ENCODE results near the gene NBAS. TPM values are rescaled to one million over a fixed set of nuclear protein-coding genes. Genes with fewer than 3 reads are reported as not detected.
"Not testable (repeated sequence)": the region's sequence is repeated elsewhere in the genome, so short reads cannot be mapped to it uniquely, and the experiment has no call there.

Gene NBAS
- total and polyA plus RNA-seq, 7 experiments from 2014 or later, result 18.6 to 41.6 (median 32.7) TPM

DNA sequence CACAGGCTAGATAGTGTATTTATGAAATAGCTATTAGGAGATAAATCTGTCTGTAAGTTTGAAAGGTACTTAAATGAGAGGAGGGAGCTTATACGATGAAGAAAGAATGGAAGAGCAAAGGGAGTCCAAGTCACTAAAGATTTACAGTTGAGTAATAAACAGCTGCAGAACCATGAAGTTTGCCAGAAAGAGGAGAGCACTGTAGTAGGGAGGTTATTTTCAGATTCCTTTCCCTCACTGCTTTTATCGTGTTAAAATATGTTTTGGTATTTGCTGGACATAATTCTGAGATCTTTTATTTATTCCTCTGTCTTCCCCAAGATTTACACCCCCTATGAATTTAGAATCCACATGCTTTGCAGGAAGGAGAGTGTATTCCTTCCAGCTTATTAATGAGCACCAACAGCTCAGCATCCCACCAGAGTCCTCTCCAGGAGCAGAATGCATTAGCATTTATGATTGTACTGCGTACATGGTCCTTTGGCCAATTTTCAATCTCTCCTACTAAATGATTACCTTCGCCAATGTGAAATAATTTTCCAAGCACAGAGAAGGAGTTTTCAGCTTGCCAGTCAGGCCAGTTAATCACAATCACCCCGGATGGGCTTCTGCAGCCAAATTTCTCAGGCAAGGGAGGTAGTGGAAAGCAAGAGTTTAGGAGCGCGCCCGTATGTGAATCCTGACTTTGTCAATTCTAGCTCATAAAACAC, 297.0 kb downstream of the NBAS start:
- intact Hi-C loops (cut with micrococcal nuclease), result no loop called here
- Histone ChIP-seq H3K36me3 (ENCODE audit: control insufficient read depth in 2 of 3, insufficient read depth in 3 of 3, low read length in 3 of 3) (peaks cover 0 to 6% (median 4%) of the 10 kb centered on the region in 3 experiments), H3K4me1 (ENCODE audit: control insufficient read depth in 2 of 2, insufficient read depth in 2 of 2, low read length in 2 of 2) (no peaks in the 10 kb centered on the region), H3K4me3 (ENCODE audit: low read length) (no peak overlapping the region), H3K9me3 (ENCODE audit: control insufficient read depth in 2 of 3, low read length in 3 of 3) (peaks cover 0 to 6% (median 0%) of the 10 kb centered on the region in 3 experiments), H3K27ac (ENCODE audit: low read depth, low read length) (no peak overlapping the region), H3K27me3 (ENCODE audit: control insufficient read depth in 2 of 2, insufficient read depth in 2 of 2, low read length in 2 of 2) (no peaks in the 10 kb centered on the region)
- no peak for ATAC-seq
- no peaks in the 10 kb centered on the region for H3K27me3 Mint-ChIP-seq
- H3K9me3 Mint-ChIP-seq, result peaks cover 0 to 20% (median 4%) of the 10 kb centered on the region in 11 donors
- H3K4me1 Mint-ChIP-seq, result peaks cover 0 to 1% (median 0%) of the 10 kb centered on the region in 7 donors
- POLR2A ChIA-PET, result no interaction called here
- H3K36me3 Mint-ChIP-seq, result peaks cover 25 to 94% (median 84%) of the 10 kb centered on the region in 5 donors
- no peak overlapping the region for H3K27ac Mint-ChIP-seq
- no peak for DNase-seq
- no peak overlapping the region for H3K4me3 Mint-ChIP-seq
- CTCF ChIA-PET, result no interaction called here

DNA sequence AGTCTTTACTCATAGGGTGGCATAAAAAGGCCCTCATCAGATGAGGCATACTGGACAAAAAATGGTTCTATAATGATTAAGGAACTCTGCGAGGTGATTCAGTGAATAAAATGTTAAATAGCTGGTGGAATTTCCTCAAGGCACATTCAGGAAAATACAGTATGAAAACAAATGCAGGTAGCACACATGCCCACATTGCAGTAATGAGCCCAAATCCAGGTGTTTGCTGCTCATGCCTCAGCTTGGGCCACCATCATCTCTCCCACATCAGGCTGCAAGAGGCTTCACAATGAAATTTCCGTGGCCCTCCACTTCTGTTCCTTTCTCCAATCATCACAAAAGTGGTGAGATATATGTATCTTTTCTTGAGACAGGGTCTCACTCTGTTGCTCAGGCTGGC, 298.3 kb downstream of the NBAS start:
- no peak overlapping the region for H3K27ac ChIP-seq (ENCODE audit: low read depth, low read length)
- no peak overlapping the region for H3K4me3 Mint-ChIP-seq
- peaks cover 0 to 6% (median 4%) of the 10 kb centered on the region in 3 experiments for H3K36me3 ChIP-seq (ENCODE audit: control insufficient read depth in 2 of 3, insufficient read depth in 3 of 3, low read length in 3 of 3)
- no peaks in the 10 kb centered on the region for H3K27me3 Mint-ChIP-seq
- POLR2A ChIA-PET, result no interaction called here
- CTCF ChIA-PET, result no interaction called here
- H3K4me1 Mint-ChIP-seq, result peaks cover 0 to 1% (median 0%) of the 10 kb centered on the region in 7 donors
- H3K27me3 ChIP-seq (ENCODE audit: control insufficient read depth in 2 of 2, insufficient read depth in 2 of 2, low read length in 2 of 2), result no peaks in the 10 kb centered on the region
- H3K9me3 ChIP-seq (ENCODE audit: control insufficient read depth in 2 of 3, low read length in 3 of 3), result peaks cover 0 to 6% (median 0%) of the 10 kb centered on the region in 3 experiments
- no peak overlapping the region for H3K4me3 ChIP-seq (ENCODE audit: low read length)
- H3K9me3 Mint-ChIP-seq, result peaks cover 0 to 30% (median 9%) of the 10 kb centered on the region in 11 donors
- no peaks in the 10 kb centered on the region for H3K4me1 ChIP-seq (ENCODE audit: control insufficient read depth in 2 of 2, insufficient read depth in 2 of 2, low read length in 2 of 2)
- no peak overlapping the region for H3K27ac Mint-ChIP-seq
- no peak for DNase-seq
- intact Hi-C loops (cut with micrococcal nuclease), result no loop called here
- peaks cover 29 to 92% (median 82%) of the 10 kb centered on the region in 5 donors for H3K36me3 Mint-ChIP-seq
- no peak for ATAC-seq

DNA sequence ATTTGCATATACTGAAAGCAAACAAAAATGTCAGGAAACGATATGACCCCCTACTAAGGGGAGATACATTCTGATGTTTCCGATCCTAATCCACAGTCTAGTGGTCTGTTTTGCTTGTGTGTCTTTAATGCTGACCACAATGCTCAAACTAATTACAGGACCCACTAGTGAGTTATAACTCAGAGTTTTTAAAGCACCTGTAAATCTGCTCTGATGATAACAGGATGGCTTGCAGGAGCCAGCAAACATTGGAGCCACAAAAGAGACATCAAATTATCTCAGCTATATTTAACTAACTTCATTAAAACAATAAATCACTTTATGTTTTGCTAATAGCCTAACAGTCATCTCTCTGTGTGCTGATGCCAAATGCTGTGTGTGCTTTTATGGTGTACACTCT, 300.3 kb downstream of the NBAS start:
- Mint-ChIP-seq H3K4me1 (no peaks in the 10 kb centered on the region), H3K9me3 (peaks cover 0 to 30% (median 13%) of the 10 kb centered on the region in 11 donors), H3K27ac (no peak overlapping the region), H3K27me3 (no peaks in the 10 kb centered on the region), H3K4me3 (no peak overlapping the region), H3K36me3 (peaks cover 26 to 86% (median 80%) of the 10 kb centered on the region in 5 donors)
- no peak for ATAC-seq
- Histone ChIP-seq H3K4me3 (ENCODE audit: low read length) (no peak overlapping the region), H3K27ac (ENCODE audit: low read depth, low read length) (no peak overlapping the region), H3K27me3 (ENCODE audit: control insufficient read depth in 2 of 2, insufficient read depth in 2 of 2, low read length in 2 of 2) (no peaks in the 10 kb centered on the region), H3K9me3 (ENCODE audit: control insufficient read depth in 2 of 3, low read length in 3 of 3) (peaks cover 0 to 6% (median 0%) of the 10 kb centered on the region in 3 experiments), H3K36me3 (ENCODE audit: control insufficient read depth in 2 of 3, insufficient read depth in 3 of 3, low read length in 3 of 3) (peaks cover 0 to 6% (median 4%) of the 10 kb centered on the region in 3 experiments), H3K4me1 (ENCODE audit: control insufficient read depth in 2 of 2, insufficient read depth in 2 of 2, low read length in 2 of 2) (no peaks in the 10 kb centered on the region)
- CTCF ChIA-PET, result no interaction called here
- POLR2A ChIA-PET, result no interaction called here
- intact Hi-C loops (cut with micrococcal nuclease), result no loop called here
- DNase-seq, result no peak

DNA sequence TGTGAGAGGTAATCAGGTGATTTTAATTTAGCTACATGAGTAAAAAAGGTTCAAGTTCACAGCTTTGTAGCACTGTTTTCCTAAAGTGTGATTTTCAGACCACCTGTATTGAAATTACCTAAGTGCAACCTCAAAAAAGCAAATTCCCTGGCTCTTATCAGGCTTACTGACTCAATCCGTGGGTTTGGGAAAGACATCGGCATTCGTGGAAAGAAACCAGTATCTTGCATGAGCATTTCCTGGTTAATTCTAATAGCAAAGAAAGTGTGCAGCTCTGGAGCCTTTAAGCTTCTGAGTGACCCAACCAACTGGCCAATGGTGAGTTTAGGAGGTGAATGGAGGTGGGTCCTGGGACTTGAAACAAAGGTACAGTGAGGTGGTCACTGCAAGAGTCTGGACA, 300.9 kb downstream of the NBAS start:
- Mint-ChIP-seq H3K36me3 (peaks cover 24 to 86% (median 80%) of the 10 kb centered on the region in 5 donors), H3K9me3 (peaks cover 0 to 30% (median 13%) of the 10 kb centered on the region in 11 donors), H3K27me3 (no peaks in the 10 kb centered on the region), H3K4me3 (no peak overlapping the region), H3K4me1 (no peaks in the 10 kb centered on the region), H3K27ac (no peak overlapping the region)
- intact Hi-C loops (cut with micrococcal nuclease), result no loop called here
- Histone ChIP-seq H3K4me1 (ENCODE audit: control insufficient read depth in 2 of 2, insufficient read depth in 2 of 2, low read length in 2 of 2) (no peaks in the 10 kb centered on the region), H3K27ac (ENCODE audit: low read depth, low read length) (no peak overlapping the region), H3K27me3 (ENCODE audit: control insufficient read depth in 2 of 2, insufficient read depth in 2 of 2, low read length in 2 of 2) (no peaks in the 10 kb centered on the region), H3K9me3 (ENCODE audit: control insufficient read depth in 2 of 3, low read length in 3 of 3) (peaks cover 0 to 6% (median 0%) of the 10 kb centered on the region in 3 experiments), H3K36me3 (ENCODE audit: control insufficient read depth in 2 of 3, insufficient read depth in 3 of 3, low read length in 3 of 3) (peaks cover 0 to 4% (median 4%) of the 10 kb centered on the region in 3 experiments), H3K4me3 (ENCODE audit: low read length) (no peak overlapping the region)
- CTCF ChIA-PET, result no interaction called here
- DNase-seq, result no peak
- POLR2A ChIA-PET, result no interaction called here
- ATAC-seq, result no peak

DNA sequence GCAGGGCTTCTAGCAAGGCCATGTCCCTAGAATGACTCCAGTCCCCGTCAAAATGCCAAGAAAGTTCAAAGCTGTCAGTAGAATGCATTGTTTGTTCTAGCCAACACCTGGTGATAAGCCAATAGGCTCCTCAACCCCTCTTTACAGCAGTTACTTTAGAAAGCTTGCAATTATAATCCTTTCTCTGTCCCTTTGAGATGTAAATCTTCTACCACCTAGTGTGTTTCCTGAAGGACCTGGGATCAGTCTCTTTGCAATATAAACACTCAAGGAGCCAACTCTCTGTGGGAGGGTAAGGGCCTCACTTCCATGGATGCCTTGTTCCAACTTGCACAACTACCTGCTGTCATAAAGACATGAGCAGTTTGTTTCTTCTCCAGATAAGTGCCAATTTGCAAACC, 301.8 kb downstream of the NBAS start:
- Histone ChIP-seq H3K27ac (ENCODE audit: low read depth, low read length) (no peak overlapping the region), H3K27me3 (ENCODE audit: control insufficient read depth in 2 of 2, insufficient read depth in 2 of 2, low read length in 2 of 2) (no peaks in the 10 kb centered on the region), H3K4me3 (ENCODE audit: low read length) (no peak overlapping the region), H3K9me3 (ENCODE audit: control insufficient read depth in 2 of 3, low read length in 3 of 3) (peaks cover 0 to 6% (median 0%) of the 10 kb centered on the region in 3 experiments), H3K36me3 (ENCODE audit: control insufficient read depth in 2 of 3, insufficient read depth in 3 of 3, low read length in 3 of 3) (peaks cover 0 to 4% (median 0%) of the 10 kb centered on the region in 3 experiments), H3K4me1 (ENCODE audit: control insufficient read depth in 2 of 2, insufficient read depth in 2 of 2, low read length in 2 of 2) (no peaks in the 10 kb centered on the region)
- H3K27me3 Mint-ChIP-seq, result no peaks in the 10 kb centered on the region
- H3K4me1 Mint-ChIP-seq, result peaks cover 0 to 2% (median 0%) of the 10 kb centered on the region in 7 donors
- intact Hi-C loops (cut with micrococcal nuclease), result no loop called here
- peaks cover 0 to 30% (median 13%) of the 10 kb centered on the region in 11 donors for H3K9me3 Mint-ChIP-seq
- ATAC-seq (no peak), DNase-seq (no peak)
- CTCF ChIA-PET, result no interaction called here
- peaks cover 18 to 80% (median 76%) of the 10 kb centered on the region in 5 donors for H3K36me3 Mint-ChIP-seq
- POLR2A ChIA-PET, result no interaction called here
- no peak overlapping the region for H3K27ac Mint-ChIP-seq
- H3K4me3 Mint-ChIP-seq, result no peak overlapping the region

DNA sequence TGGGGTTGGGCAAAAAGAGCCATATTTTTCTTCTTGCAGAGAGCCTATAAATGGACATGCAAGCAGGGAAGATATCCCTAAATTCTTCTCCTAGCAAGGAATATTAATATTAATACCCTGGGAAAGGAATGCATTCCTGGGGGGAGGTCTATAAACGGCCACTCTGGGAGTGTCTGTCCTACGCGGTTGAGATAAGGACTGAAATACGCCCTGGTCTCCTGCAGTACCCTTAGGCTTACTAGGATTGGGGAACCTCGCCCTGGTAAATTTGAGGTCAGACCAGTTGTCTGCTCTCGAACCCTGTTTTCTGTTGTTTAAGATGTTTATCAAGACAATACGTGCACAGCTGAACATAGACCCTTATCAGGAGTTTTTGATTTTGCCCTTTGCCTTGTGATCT, 302.7 kb downstream of the NBAS start:
- H3K27ac Mint-ChIP-seq; H3K4me1 ChIP-seq (ENCODE audit: control insufficient read depth in 2 of 2, insufficient read depth in 2 of 2, low read length in 2 of 2); H3K27me3 ChIP-seq (ENCODE audit: control insufficient read depth in 2 of 2, insufficient read depth in 2 of 2, low read length in 2 of 2); H3K27ac ChIP-seq (ENCODE audit: low read depth, low read length); intact Hi-C loops (cut with micrococcal nuclease); H3K36me3 ChIP-seq (ENCODE audit: control insufficient read depth in 2 of 3, insufficient read depth in 3 of 3, low read length in 3 of 3); H3K4me3 Mint-ChIP-seq; H3K4me3 ChIP-seq (ENCODE audit: low read length); H3K4me1 Mint-ChIP-seq; CTCF ChIA-PET; H3K9me3 ChIP-seq (ENCODE audit: control insufficient read depth in 2 of 3, low read length in 3 of 3); POLR2A ChIA-PET; ATAC-seq; H3K27me3 Mint-ChIP-seq: not testable (repeated sequence)
- Mint-ChIP-seq H3K36me3 (peaks cover 16 to 78% (median 74%) of the 10 kb centered on the region in 5 donors), H3K9me3 (peaks cover 0 to 30% (median 13%) of the 10 kb centered on the region in 11 donors)
- DNase-seq, result peak in 1 of 9 donors; percentile 0

DNA sequence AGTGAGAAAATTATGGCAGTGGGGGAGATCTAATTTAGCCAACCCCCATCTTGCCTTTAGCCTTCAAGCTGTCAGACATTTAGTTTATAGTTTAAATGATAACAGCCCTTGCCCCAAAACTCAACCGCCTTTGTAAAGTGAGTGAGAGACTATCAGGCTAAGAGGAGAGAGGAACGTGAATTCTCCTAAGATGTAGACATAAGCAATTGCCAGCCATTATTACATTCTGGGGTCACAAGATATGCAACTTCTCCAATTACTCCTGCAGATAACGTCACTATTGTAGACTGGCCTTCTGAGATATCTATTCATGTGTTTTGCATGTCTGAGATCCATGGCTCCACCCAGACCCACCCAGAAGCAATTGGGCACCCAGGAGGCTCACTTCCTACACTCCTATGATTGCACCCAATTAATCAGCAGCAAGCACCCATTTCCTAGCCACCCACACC, 307.3 kb downstream of the NBAS start:
- H3K27me3 Mint-ChIP-seq, result no peaks in the 10 kb centered on the region
- Histone ChIP-seq H3K27me3 (ENCODE audit: control insufficient read depth in 2 of 2, insufficient read depth in 2 of 2, low read length in 2 of 2) (no peaks in the 10 kb centered on the region), H3K9me3 (ENCODE audit: control insufficient read depth in 2 of 3, low read length in 3 of 3) (no peaks in the 10 kb centered on the region), H3K36me3 (ENCODE audit: control insufficient read depth in 2 of 3, insufficient read depth in 3 of 3, low read length in 3 of 3) (peaks cover 0 to 4% (median 0%) of the 10 kb centered on the region in 3 experiments), H3K4me3 (ENCODE audit: low read length) (no peak overlapping the region), H3K27ac (ENCODE audit: low read depth, low read length) (no peak overlapping the region), H3K4me1 (ENCODE audit: control insufficient read depth in 2 of 2, insufficient read depth in 2 of 2, low read length in 2 of 2) (no peaks in the 10 kb centered on the region)
- intact Hi-C loops (cut with micrococcal nuclease), result no loop called here
- POLR2A ChIA-PET, result no interaction called here
- H3K4me1 Mint-ChIP-seq, result peaks cover 0 to 10% (median 2%) of the 10 kb centered on the region in 7 donors
- no peak overlapping the region for H3K27ac Mint-ChIP-seq
- no peak overlapping the region for H3K4me3 Mint-ChIP-seq
- H3K9me3 Mint-ChIP-seq, result peaks cover 0 to 27% (median 17%) of the 10 kb centered on the region in 11 donors
- CTCF ChIA-PET, result no interaction called here
- DNase-seq (no peak), ATAC-seq (peak; percentile 22)
- peaks cover 0 to 68% (median 64%) of the 10 kb centered on the region in 5 donors for H3K36me3 Mint-ChIP-seq
